Left lung (tissue), 10 donors: ENCODE measurements around the gene TRAPPC5. TPM values are rescaled to one million over a fixed set of nuclear protein-coding genes. Genes with fewer than 3 reads are reported as not detected.

Source experiments
- ATAC-seq: fragments of 200-7000 bp; cut with Tn5 transposase; one replicate; pipeline ENCODE4 v1.9.1; 2020; ENCODE audit warnings: moderate library complexity
- DNase-seq, 4 donors: peaks; one replicate each; pipeline ENCODE4 v3.0.0-alpha.2; 2013 to 2020
- H3K27ac ChIP-seq, 2 donors: fragments of 200-600 bp; sonication (generic) in 1 of 2; one replicate each; pipeline versions ENCODE4 v1.5.0 to v1.8.0; 2020 to 2021
- H3K27me3 ChIP-seq, 2 donors: fragments of 200-600 bp; sonication (generic) in 1 of 2; one replicate each; pipeline versions ENCODE4 v1.5.0 to v1.8.0; 2020 to 2021
- H3K36me3 ChIP-seq, 2 donors: fragments of 200-600 bp; sonication (generic) in 1 of 2; one replicate each; pipeline versions ENCODE4 v1.5.0 to v1.8.0; 2020 to 2021
- H3K4me1 ChIP-seq, 2 donors: fragments of 200-600 bp; one replicate each; pipeline ENCODE4 v1.8.0; 2021
- H3K4me3 ChIP-seq, 2 donors: fragments of 200-600 bp; sonication (generic) in 1 of 2; one replicate each; pipeline versions ENCODE4 v1.5.0 to v1.8.0; 2020 to 2021; ENCODE audit warnings: mild to moderate bottlenecking in 1 of 2
- H3K9me3 ChIP-seq, 2 donors: fragments of 200-600 bp; sonication (generic) in 1 of 2; one replicate each; pipeline versions ENCODE4 v1.5.0 to v1.8.0; 2020 to 2021
- intact Hi-C, 2 donors: fragments of 100-400 bp; cut with DNase I; formaldehyde crosslinking; loops; one replicate each; pipeline versions ENCODE4 v1.11.2 to v1.14.2; 2022
- polyA plus RNA-seq, 6 donors: library from polyadenylated mRNA; unstranded; fragments of 120-200 nt; gene quantifications; one replicate each; pipeline ENCODE4 v1.2.1, GENCODE V29; 2013; ENCODE audit not compliant: insufficient read length in 6 of 6
- total RNA-seq, 2 donors: library from RNA; stranded (reverse); fragmentation: NEBNext Ultra II Directional; extraction: Animal tissue kit (Norgen Biotek cat#: 25700); gene quantifications; one replicate each; pipeline ENCODE4 v1.2.1, GENCODE V29; 2021
- TF ChIP-seq, protein P1 (sequence below), 2 donors: fragments of 200-600 bp; sonication (generic) in 1 of 2; IDR thresholded peaks; one replicate each; pipeline versions ENCODE4 v1.5.0 to v1.8.0; 2021; ENCODE audit warnings: antibody characterized with exemption in 2 of 2
- donor health status: DM: no; HTN: yes; CAD: no.
- donor health status: DM: no; HTN: no; CAD: no.

Gene TRAPPC5
- total and polyA plus RNA-seq, 8 donors, result 25.7 to 106 (median 42.8) TPM

GRCh38 chr19:7645656-7646425 is 34.8 kb upstream of the TRAPPC5 start:
- Histone ChIP-seq H3K27me3 (peaks cover 0 to 6% of the 10 kb centered on the region in 2 donors), H3K36me3 (peaks cover 0 to 57% of the 10 kb centered on the region in 2 donors), H3K4me1 (peaks cover 0 to 36% of the 10 kb centered on the region in 2 donors), H3K9me3 (no peaks in the 10 kb centered on the region), H3K27ac (peak overlapping the region in 1 of 2 donors; percentile 83), H3K4me3 (peak overlapping the region in 1 of 2 donors; percentile 41)
- TF ChIP-seq, protein P1, sequence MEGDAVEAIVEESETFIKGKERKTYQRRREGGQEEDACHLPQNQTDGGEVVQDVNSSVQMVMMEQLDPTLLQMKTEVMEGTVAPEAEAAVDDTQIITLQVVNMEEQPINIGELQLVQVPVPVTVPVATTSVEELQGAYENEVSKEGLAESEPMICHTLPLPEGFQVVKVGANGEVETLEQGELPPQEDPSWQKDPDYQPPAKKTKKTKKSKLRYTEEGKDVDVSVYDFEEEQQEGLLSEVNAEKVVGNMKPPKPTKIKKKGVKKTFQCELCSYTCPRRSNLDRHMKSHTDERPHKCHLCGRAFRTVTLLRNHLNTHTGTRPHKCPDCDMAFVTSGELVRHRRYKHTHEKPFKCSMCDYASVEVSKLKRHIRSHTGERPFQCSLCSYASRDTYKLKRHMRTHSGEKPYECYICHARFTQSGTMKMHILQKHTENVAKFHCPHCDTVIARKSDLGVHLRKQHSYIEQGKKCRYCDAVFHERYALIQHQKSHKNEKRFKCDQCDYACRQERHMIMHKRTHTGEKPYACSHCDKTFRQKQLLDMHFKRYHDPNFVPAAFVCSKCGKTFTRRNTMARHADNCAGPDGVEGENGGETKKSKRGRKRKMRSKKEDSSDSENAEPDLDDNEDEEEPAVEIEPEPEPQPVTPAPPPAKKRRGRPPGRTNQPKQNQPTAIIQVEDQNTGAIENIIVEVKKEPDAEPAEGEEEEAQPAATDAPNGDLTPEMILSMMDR (IDR thresholded peaks at IDR 0.05), result no peak
- ATAC-seq, result no peak
- DNase-seq, result peak in 1 of 4 donors; percentile 70
- intact Hi-C loops, result no loop called here

DNA sequence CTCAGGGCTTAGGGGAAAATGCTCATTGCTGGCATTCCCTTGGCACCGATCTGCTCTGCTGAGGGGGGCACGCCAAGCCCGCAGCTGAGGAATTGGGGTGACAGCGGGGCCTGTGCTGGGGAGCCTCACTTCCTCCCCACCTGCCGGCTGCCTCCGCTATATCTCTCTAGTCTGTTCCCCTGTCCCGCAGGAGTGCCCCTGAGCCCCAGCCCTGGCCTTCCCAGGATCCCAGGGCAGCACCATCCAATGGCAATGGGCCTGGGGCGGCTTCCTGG is 34.3 kb upstream of the TRAPPC5 start:
- TF ChIP-seq, protein P1 (IDR thresholded peaks at IDR 0.05), result no peak
- Histone ChIP-seq H3K4me3 (peak overlapping the region in 1 of 2 donors; percentile 41), H3K27me3 (peaks cover 0 to 6% of the 10 kb centered on the region in 2 donors), H3K4me1 (peaks cover 0 to 37% of the 10 kb centered on the region in 2 donors), H3K9me3 (no peaks in the 10 kb centered on the region), H3K36me3 (peaks cover 0 to 55% of the 10 kb centered on the region in 2 donors), H3K27ac (peak overlapping the region in 1 of 2 donors; percentile 83)
- peak in 1 of 4 donors; percentile 77 for DNase-seq
- intact Hi-C loops, result no loop called here
- no peak for ATAC-seq

DNA sequence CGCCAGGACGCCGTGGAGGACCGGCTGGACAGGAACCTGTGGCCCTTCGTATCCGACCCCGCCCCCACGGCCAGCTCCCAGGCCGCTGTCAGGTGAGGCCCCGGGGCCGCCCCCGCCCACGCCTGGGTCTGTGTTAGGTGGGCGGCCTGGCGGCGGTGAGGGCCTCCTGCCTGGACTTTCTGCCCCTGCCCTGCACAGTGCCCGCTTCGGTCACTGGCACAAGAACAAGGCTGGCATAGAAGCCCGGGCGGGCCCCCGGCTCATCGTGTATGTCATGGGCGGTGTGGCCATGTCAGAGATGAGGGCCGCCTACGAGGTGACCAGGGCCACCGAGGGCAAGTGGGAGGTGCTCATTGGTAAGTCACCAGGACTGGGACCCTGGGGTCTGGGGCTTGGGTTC is 33.5 kb upstream of the TRAPPC5 start:
- TF ChIP-seq, protein P1 (IDR thresholded peaks at IDR 0.05), result no peak
- peaks cover 0 to 45% of the 10 kb centered on the region in 2 donors for H3K4me1 ChIP-seq
- peaks cover 0 to 47% of the 10 kb centered on the region in 2 donors for H3K36me3 ChIP-seq
- no peaks in the 10 kb centered on the region for H3K9me3 ChIP-seq
- no peak for ATAC-seq
- intact Hi-C loops, result no loop called here
- peak overlapping the region in 1 of 2 donors; percentile 41 for H3K4me3 ChIP-seq
- peaks cover 0 to 6% of the 10 kb centered on the region in 2 donors for H3K27me3 ChIP-seq
- DNase-seq, result peak in 1 of 4 donors; percentile 76
- peak overlapping the region in 1 of 2 donors; percentile 83 for H3K27ac ChIP-seq

DNA sequence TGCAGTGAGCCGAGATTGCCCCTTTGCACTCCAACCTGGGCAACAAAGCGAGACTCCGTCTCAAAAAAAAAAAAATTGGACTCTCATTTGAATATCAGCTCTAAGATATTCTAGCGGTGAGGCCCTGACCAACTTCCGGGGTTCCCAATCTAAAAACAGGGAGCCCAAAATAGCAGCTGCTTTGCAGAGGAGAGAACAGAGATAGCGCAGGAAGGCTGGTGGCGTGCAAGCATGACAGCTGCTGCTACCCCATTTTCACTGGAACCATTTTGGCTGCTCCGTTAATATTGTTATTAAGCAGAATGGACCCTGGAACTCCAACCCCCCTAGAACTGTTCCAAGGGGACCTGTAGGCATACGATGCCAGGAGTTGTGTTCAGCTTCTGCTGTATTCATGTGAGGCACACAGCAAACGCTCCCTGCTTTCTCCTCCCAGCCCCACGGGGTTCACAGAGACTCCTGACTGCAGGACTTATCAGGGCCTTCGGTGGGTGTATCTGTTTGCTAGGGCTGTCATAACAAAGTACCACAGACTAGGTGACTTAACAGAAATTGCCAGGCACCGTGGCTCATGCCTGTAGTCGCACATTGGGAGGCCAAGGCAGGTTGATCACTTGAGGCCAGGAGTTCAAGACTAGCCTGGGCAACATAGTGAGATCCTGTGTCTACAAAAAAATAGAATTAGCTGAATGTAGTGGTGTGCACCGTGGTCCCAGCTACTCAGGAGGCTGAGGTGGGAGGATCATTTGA is 32.2 kb upstream of the TRAPPC5 start:
- Histone ChIP-seq H3K27ac (no peak overlapping the region), H3K4me3 (no peak overlapping the region), H3K9me3 (no peaks in the 10 kb centered on the region), H3K27me3 (peaks cover 0 to 6% of the 10 kb centered on the region in 2 donors), H3K36me3 (peaks cover 0 to 39% of the 10 kb centered on the region in 2 donors), H3K4me1 (peaks cover 4 to 58% of the 10 kb centered on the region in 2 donors)
- ATAC-seq, result no peak
- TF ChIP-seq, protein P1 (IDR thresholded peaks at IDR 0.05), result no peak
- DNase-seq, result no peak
- intact Hi-C loops, result no loop called here

- peaks cover 0 to 6% of the 10 kb centered on the region in 2 donors for H3K27me3 ChIP-seq
- ATAC-seq, result no peak
- DNase-seq, result no peak
- H3K4me1 ChIP-seq, result peaks cover 4 to 63% of the 10 kb centered on the region in 2 donors
- intact Hi-C loops, result no loop called here
- H3K9me3 ChIP-seq, result no peaks in the 10 kb centered on the region
- TF ChIP-seq, protein P1 (IDR thresholded peaks at IDR 0.05), result no peak
- H3K27ac ChIP-seq, result no peak overlapping the region
- peaks cover 0 to 29% of the 10 kb centered on the region in 2 donors for H3K36me3 ChIP-seq
- no peak overlapping the region for H3K4me3 ChIP-seq
These were observed 30.5 kb upstream of the TRAPPC5 start for GRCh38 chr19:7650148-7650547.
